Omental fat pad (tissue), 4 donors: ENCODE measurements around the gene BBC3. TPM values are rescaled to one million over a fixed set of nuclear protein-coding genes. Genes with fewer than 3 reads are reported as not detected.

Experiments
- ATAC-seq: fragments of 150-250 bp; one replicate; pipeline ENCODE4 v1.9.1; 2016; ENCODE audit warnings: mild to moderate bottlenecking, moderate library complexity; ENCODE audit not compliant: low FRiP score
- DNase-seq: peaks from one replicate; pipeline ENCODE4 v3.0.0-alpha.2; 2019; ENCODE audit warnings: low spot score
- CTCF ChIP-seq, 3 donors: fragments of 450-650 bp; IDR thresholded peaks; one replicate each; pipeline ENCODE4 v1.5.1; 2016 to 2017; ENCODE audit warnings: antibody characterized with exemption in 3 of 3, mild to moderate bottlenecking in 3 of 3, moderate library complexity in 2 of 3
- small RNA-seq: library from RNA; depleted of rRNA; stranded (forward); fragments of <200 nt; gene quantifications from one replicate; pipeline ENCODE3, GENCODE V24; 2016
- total RNA-seq, 4 donors: library from RNA; depleted of rRNA; stranded (reverse); fragments of >200 nt; gene quantifications; one replicate each; pipeline ENCODE4 v1.1.0, GENCODE V29; 2016

Gene BBC3
- total RNA-seq, 4 donors from 2014 or later = 1.0 to 9.1 (median 1.8) TPM

GRCh38 chr19:47176627-47177090, 54.3 kb downstream of the BBC3 start:
- TF ChIP-seq CTCF (IDR thresholded peaks at IDR 0.05) = no peak
- ATAC-seq (no peak), DNase-seq (no peak)

GRCh38 chr19:47176071-47176626, 54.9 kb downstream of the BBC3 start:
- no peak for TF ChIP-seq CTCF (IDR thresholded peaks at IDR 0.05)
- ATAC-seq = no peak
- no peak for DNase-seq

GRCh38 chr19:47172666-47173455, 58.1 kb downstream of the BBC3 start:
- TF ChIP-seq CTCF (IDR thresholded peaks at IDR 0.05) = no peak
- ATAC-seq = no peak

More at GRCh38 chr19:47172666-47173455, 58.1 kb downstream of the BBC3 start:
- DNase-seq = no peak

Small RNAs within 50 kb of the gene (small RNA-seq; reads per million reads assigned to genes)
- gene MIR3190 = not detected

Other genes with a start within 250 kb of the BBC3 start
- 1 to 10 TPM in 2 of 4 donors, not detected in 2; 1.3 to 1.4 TPM for gene NPAS1, start 211.4 kb downstream of the BBC3 start, total RNA-seq
- 10 to 100 TPM; 17.5 to 35.0 (median 22.8) TPM for gene TMEM160, start 182.6 kb downstream of the BBC3 start, total RNA-seq
- gene ZC3H4, start 117.4 kb downstream of the BBC3 start, total RNA-seq = 10 to 100 TPM; 13.1 to 20.9 (median 18.0) TPM
- 10 to 100 TPM; 36.5 to 50.7 (median 49.2) TPM for gene SAE1, start 100.4 kb downstream of the BBC3 start, total RNA-seq
- 10 to 100 TPM in 2 of 4 donors, 1 to 10 TPM in 2; 8.2 to 16.7 (median 12.5) TPM for gene CCDC9, start 25.3 kb upstream of the BBC3 start, total RNA-seq
- 1 to 10 TPM; 3.3 to 8.2 (median 5.7) TPM for gene INAFM1, start 43.7 kb upstream of the BBC3 start, total RNA-seq
- 10 to 100 TPM; 26.5 to 94.0 (median 60.7) TPM for gene C5AR1, start 78.7 kb upstream of the BBC3 start, total RNA-seq
- 10 to 100 TPM in 3 of 4 donors, 1 to 10 TPM in 1; 5.4 to 16.9 (median 12.9) TPM for gene C5AR2, start 101.0 kb upstream of the BBC3 start, total RNA-seq
- gene DHX34, start 118.1 kb upstream of the BBC3 start, total RNA-seq = 10 to 100 TPM in 3 of 4 donors, 1 to 10 TPM in 1; 9.5 to 22.2 (median 14.7) TPM
- gene MEIS3, start 188.3 kb upstream of the BBC3 start, total RNA-seq = 10 to 100 TPM in 2 of 4 donors, 1 to 10 TPM in 2; 7.3 to 17.2 (median 11.6) TPM
- 1 to 10 TPM in 1 of 4 donors, under 1 TPM in 2, not detected in 1; 0.19 to 1.4 (median 0.47) TPM for gene SLC8A2, start 240.7 kb upstream of the BBC3 start, total RNA-seq